Non-pigmented ciliary epithelial cell (primary cell): Measurements from ENCODE around the gene FASN.
"Not testable (repeated sequence)": the region's sequence is repeated elsewhere in the genome, so short reads cannot be mapped to it uniquely, and the experiment has no call there.

Experiments used
- DNase-seq: peaks from one replicate; pipeline ENCODE4 v3.0.0-alpha.2; 2010; ENCODE audit warnings: low read depth

FASN gene

GRCh38 chr17:82098169-82098938 is at the start of gene FASN:
FASN (minus strand) TSS chr17:82098236; CDS start chr17:82096445, 1,791 bp downstream.
- DNase-seq = peak; percentile 53

GRCh38 chr17:82146663-82147654 is 48.9 kb upstream of the FASN start:
- DNase-seq = no peak

- no peak for DNase-seq
Measured at GRCh38 chr17:82145550-82146155, 47.6 kb upstream of the FASN start.

- no peak for DNase-seq
Measured at GRCh38 chr17:82143333-82143732, 45.3 kb upstream of the FASN start.

- not testable (repeated sequence) for DNase-seq
Measured at GRCh38 chr17:82139961-82140360, 41.9 kb upstream of the FASN start.

GRCh38 chr17:82138511-82138992 is 40.5 kb upstream of the FASN start:
- no peak for DNase-seq

- no peak for DNase-seq
Measured at GRCh38 chr17:82134101-82134500, 36.1 kb upstream of the FASN start.

- peak; percentile 35 for DNase-seq
Measured at GRCh38 chr17:82133166-82133953, 35.3 kb upstream of the FASN start.

GRCh38 chr17:82129095-82129494 is 31.1 kb upstream of the FASN start:
- DNase-seq = no peak

- DNase-seq = no peak
Measured at GRCh38 chr17:82128287-82128686, 30.3 kb upstream of the FASN start.

- DNase-seq = no peak
Measured at GRCh38 chr17:82127704-82128103, 29.7 kb upstream of the FASN start.

- DNase-seq = no peak
Measured at GRCh38 chr17:82127315-82127595, 29.2 kb upstream of the FASN start.

- DNase-seq = no peak
Measured at GRCh38 chr17:82126556-82127314, 28.7 kb upstream of the FASN start.

GRCh38 chr17:82124101-82124500 is 26.1 kb upstream of the FASN start:
- DNase-seq = no peak

- no peak for DNase-seq
Measured at GRCh38 chr17:82121660-82122629, 23.9 kb upstream of the FASN start.

GRCh38 chr17:82121246-82121645 is 23.2 kb upstream of the FASN start:
- DNase-seq = no peak

GRCh38 chr17:82120148-82120547 is 22.1 kb upstream of the FASN start:
- DNase-seq = no peak

GRCh38 chr17:82118815-82119380 is 20.9 kb upstream of the FASN start:
- DNase-seq = no peak

GRCh38 chr17:82118168-82118814 is 20.3 kb upstream of the FASN start:
- DNase-seq = no peak
